ENCODE measurements around the gene BCL2L12.

GRCh38 chr19:49662011-49662410 is 3.7 kb upstream of the BCL2L12 start:
- TF ChIP-seq, protein P1, sequence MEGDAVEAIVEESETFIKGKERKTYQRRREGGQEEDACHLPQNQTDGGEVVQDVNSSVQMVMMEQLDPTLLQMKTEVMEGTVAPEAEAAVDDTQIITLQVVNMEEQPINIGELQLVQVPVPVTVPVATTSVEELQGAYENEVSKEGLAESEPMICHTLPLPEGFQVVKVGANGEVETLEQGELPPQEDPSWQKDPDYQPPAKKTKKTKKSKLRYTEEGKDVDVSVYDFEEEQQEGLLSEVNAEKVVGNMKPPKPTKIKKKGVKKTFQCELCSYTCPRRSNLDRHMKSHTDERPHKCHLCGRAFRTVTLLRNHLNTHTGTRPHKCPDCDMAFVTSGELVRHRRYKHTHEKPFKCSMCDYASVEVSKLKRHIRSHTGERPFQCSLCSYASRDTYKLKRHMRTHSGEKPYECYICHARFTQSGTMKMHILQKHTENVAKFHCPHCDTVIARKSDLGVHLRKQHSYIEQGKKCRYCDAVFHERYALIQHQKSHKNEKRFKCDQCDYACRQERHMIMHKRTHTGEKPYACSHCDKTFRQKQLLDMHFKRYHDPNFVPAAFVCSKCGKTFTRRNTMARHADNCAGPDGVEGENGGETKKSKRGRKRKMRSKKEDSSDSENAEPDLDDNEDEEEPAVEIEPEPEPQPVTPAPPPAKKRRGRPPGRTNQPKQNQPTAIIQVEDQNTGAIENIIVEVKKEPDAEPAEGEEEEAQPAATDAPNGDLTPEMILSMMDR (IDR thresholded peaks at IDR 0.05; ENCODE audit: low read depth, low read length, missing input control), result no peak
- TF ChIP-seq GABPA (IDR thresholded peaks at IDR 0.05 in 1 of 2, conservative IDR thresholded peaks at IDR 0.05 in 1 of 2), result no peak
- TF ChIP-seq YY1 (IDR thresholded peaks at IDR 0.05), result no peak
- TF ChIP-seq ZBTB33 (IDR thresholded peaks at IDR 0.05), result no peak
- no peak for TF ChIP-seq EGR1 (IDR thresholded peaks at IDR 0.05; ENCODE audit: low read depth in 2 of 2)
- TF ChIP-seq RAD21 (IDR thresholded peaks at IDR 0.05), result no peak
- TF ChIP-seq MAX (IDR thresholded peaks at IDR 0.05), result no peak
- TF ChIP-seq JUND (IDR thresholded peaks at IDR 0.05), result no peak
- TF ChIP-seq, protein P2, sequence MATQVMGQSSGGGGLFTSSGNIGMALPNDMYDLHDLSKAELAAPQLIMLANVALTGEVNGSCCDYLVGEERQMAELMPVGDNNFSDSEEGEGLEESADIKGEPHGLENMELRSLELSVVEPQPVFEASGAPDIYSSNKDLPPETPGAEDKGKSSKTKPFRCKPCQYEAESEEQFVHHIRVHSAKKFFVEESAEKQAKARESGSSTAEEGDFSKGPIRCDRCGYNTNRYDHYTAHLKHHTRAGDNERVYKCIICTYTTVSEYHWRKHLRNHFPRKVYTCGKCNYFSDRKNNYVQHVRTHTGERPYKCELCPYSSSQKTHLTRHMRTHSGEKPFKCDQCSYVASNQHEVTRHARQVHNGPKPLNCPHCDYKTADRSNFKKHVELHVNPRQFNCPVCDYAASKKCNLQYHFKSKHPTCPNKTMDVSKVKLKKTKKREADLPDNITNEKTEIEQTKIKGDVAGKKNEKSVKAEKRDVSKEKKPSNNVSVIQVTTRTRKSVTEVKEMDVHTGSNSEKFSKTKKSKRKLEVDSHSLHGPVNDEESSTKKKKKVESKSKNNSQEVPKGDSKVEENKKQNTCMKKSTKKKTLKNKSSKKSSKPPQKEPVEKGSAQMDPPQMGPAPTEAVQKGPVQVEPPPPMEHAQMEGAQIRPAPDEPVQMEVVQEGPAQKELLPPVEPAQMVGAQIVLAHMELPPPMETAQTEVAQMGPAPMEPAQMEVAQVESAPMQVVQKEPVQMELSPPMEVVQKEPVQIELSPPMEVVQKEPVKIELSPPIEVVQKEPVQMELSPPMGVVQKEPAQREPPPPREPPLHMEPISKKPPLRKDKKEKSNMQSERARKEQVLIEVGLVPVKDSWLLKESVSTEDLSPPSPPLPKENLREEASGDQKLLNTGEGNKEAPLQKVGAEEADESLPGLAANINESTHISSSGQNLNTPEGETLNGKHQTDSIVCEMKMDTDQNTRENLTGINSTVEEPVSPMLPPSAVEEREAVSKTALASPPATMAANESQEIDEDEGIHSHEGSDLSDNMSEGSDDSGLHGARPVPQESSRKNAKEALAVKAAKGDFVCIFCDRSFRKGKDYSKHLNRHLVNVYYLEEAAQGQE (IDR thresholded peaks at IDR 0.05), result no peak
